NOMO-1 treated with DMSO at 0.1 percent for 48 hours (cell line): ENCODE measurements around the gene FBXW8.

Source experiments
- DNase-seq: peaks from one replicate; lab custom pipeline; 2025; ENCODE audit not compliant: unreplicated experiment; lab: John Stamatoyannopoulos, UW

Gene FBXW8

DNA sequence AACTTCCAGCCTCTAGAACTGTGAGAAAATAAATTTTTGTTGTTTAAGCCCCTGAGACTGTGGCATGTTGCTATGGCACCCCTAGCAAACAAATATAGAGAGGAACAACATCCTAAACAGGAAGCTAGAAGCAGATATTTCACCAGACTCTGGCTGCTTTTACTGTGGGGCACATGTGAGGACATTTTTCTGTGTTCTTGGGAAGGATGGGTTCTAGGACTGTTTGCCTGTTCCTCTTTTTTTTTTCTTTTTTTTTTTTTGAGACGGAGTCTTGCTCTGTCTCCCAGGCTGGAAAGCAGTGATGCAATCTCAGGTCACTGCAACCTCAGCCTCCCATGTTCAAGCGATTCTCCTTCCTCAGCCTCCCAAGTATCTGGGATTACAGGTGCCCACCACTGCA, 25.3 kb upstream of the FBXW8 start:
- DNase-seq: peak; percentile 80

GRCh38 chr12:116887244-116887643, 23.5 kb upstream of the FBXW8 start:
- DNase-seq: no peak

DNA sequence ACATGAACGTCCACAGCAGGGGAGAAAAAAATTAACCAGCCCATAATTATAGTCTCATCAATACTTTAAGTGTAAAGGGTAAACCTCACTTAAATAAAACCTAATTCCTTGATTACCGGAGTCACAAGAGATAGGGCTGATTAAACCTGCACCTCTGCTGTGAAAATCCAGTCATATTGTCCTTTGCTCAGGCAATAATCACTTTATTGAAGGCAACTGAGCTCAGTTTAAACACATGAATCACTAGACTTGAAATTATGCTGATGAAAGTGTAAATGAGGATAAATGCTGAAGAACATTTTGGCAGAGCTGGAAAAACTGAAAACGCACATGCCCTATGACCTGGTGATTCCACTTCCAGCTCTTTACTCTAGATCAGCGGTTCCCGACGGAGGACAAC, 22.9 kb upstream of the FBXW8 start:
- no peak for DNase-seq

DNA sequence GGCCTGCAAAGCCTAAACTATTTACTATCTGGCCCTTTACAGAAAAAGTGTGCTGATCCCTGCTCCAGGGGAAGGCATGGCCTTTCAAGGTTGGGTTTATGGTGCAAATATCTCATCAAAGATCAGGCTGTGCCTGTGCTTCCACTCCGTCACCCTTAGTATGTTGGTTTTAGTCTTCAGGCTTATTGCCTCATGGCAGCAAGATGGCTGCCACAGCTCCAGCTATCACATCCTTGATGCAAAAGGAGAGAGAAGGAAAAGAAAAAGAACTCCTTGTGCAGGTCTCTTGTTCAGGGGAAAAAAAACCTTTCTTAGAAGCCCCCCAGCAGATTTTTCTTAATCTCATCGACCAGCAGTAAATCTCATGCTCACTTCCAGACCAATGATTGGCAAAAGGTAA, 20.4 kb upstream of the FBXW8 start:
- DNase-seq: no peak

DNA sequence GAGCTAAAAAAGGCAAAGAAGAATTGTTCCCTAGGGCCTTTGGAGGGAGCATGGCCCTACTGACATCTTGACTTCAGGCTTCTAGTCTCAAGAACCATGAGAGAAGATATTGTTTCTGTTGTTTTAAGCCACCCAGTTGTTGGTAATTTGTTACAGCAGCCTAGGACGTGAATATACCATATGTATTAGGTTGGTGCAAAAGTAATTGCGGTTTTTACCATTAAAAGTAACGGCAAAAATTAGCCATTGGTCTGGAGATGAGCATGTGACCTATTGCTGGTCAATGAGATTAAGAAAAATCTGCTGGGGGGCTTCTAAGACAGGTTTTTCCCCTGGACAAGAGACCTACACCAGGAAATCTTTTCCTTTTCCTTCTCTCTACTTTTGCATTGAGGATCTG, 19.7 kb upstream of the FBXW8 start:
- no peak for DNase-seq

- DNase-seq: no peak
These were observed 18.2 kb upstream of the FBXW8 start for GRCh38 chr12:116892349-116893140.

DNA sequence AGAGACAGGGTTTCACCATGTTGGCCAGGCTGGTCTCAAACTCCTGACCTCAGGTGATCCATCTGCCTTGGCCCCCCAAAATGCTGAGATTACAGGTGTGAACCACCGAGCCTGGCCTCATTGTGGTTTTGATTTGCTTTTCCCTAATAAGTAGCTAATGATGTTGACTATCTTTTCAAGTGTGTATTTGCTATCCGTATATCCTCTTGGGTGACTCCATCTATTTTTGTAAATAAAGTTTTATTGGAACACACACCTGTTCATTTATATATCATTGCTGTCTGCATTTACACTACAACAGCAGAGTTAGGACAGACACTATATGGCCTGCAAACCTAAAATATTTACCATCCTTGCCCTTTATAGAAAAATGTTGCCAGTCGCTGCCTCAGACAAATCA, 15.8 kb upstream of the FBXW8 start:
- DNase-seq: no peak

DNA sequence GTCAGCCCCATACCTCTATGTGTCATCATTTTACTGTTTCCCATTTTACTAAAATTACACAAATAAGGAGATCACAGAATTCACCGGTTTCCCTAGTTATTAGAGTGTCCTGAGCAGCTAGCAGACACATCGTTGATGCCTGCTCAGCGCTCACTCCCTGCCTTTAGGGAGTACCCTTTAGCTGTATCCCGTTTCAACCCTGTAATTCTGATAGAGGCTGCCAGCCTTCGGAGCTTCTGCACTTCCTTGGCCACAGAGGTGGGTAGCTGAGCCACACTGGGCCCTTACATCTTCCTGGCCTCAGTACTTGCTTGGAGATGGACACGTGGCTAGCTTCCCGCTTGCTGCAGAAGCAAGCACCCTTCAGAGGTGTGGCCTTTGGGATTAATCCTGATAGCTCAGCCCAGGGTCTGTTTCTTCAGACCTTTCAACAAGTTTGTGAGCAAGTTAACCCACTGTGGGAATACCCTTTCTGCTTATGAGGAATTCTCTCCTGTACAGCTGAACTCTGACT, 14.3 kb upstream of the FBXW8 start:
- no peak for DNase-seq

DNA sequence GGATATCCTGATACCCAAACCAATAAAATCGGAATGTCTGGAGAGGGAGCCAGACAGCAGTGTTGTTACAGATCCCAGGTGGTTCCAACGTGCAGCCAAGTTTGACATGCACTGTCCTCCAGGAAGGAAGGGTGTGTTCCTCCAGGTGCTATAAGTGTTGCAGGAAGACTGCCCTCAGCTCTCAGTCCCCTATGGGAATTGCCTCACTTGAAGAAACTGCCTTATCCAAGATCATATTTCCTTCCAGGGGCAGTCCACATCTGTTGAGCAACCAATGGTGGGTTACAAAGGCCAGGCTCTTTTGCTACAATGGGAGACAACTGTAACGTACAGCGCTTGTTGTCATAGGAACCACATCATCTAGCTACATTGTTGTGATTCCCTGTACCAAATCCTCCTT, 13.3 kb upstream of the FBXW8 start:
- no peak for DNase-seq

DNA sequence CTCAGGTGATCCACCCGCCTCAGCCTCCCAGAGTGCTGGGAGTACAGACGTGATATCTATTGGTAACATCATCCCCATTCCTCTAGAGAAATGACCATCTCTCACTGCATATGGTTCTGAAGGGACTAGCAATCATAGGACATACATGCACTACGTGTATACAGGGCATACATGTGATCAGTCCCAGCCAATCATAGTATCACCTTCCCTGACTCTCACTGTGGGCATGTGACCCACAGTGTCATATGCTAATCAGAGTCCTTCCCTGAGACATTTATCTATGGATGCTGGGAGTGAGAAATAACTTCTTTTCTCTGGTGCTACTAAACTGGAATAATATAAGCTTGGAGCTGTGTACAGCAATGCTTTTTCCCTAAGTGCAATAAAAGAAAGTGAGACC, 12.1 kb upstream of the FBXW8 start:
- no peak for DNase-seq

DNA sequence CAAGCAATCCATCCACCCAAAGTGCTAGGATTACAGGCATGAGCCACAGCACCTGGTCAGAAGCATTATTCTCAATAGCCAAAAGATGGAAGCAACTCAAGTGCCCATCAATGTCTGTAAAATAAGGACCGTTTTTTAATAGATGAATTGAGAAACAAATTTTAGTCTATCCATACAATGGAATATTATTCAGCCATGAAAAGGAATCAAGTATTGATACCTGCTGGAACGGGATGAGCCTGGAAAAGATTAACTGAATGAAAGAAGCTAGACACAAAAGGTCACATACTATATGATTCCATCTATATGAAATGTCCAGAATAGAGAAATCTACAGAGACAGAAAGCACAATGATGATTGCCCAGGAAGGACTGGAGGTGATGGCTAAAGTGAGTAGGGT, 9.1 kb upstream of the FBXW8 start:
- no peak for DNase-seq

- DNase-seq: no peak
These were observed 6.9 kb upstream of the FBXW8 start for GRCh38 chr12:116903818-116904217.

DNA sequence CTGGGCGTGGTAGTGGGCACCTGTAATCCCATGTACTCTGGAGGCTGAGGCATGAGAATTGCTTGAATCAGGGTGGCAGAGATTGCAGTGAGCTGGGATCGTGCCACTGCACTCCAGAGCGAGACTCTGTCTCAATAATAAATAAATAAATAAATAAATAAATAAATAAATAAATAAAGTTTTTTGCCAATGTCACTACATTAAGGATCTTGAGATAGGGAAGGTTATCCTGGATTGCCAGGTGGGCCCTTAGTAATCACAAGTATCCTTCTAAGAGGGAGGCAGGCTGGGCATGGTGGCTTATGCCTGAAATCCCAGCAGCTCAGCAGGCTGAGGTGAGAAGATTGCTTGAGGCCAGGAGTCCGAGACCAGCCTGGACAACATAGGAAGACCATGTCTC, 4.5 kb upstream of the FBXW8 start:
- no peak for DNase-seq

GRCh38 chr12:116910280-116910644, 488 bp upstream of the FBXW8 start:
- no peak for DNase-seq

- DNase-seq: no peak
These were observed 4.6 kb downstream of the FBXW8 start for GRCh38 chr12:116915326-116915725.

DNA sequence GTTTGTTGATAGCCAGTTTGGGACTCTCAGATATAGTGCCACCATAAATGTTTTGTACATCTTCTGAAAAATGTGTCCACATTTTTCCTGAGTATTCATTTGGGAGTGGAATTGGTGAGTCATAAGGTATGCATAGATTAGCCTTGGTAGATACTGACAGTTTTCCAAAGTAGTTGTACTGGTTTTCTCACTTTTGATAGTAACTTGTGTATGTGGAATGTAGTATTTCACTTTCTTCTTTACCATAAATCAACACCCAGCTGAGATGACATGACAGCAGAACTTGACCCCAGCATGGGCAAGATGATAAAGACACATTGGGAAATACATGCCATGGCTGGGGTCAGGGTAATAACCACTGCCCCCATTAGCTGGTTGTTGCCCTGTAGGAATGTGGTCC, 5.4 kb downstream of the FBXW8 start:
- DNase-seq: no peak

- peak; percentile 75 for DNase-seq
These were observed 6.0 kb downstream of the FBXW8 start for GRCh38 chr12:116916714-116917114.

GRCh38 chr12:116918464-116918863, 7.7 kb downstream of the FBXW8 start:
- no peak for DNase-seq

DNA sequence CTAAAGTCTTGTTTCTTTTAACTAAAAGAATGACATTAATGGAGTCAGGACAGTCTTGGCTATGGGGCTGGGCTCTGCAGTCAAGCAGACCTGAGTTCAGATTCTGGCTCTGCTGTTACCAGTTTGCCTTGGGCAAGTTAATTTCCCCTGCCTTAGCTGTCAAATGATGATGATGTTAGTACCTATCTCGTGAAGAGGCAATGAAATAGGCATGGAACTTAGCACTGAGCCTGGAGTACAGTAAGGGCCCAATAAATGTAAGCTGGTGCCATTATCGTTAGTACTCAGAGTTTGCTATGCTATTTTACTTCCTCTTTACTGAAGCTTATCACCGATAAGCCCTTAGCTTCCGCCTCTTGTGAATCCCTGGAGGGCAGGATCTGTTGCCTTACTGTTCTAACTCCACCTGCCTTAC, 8.5 kb downstream of the FBXW8 start:
- peak; percentile 36 for DNase-seq

- no peak for DNase-seq
These were observed 9.1 kb downstream of the FBXW8 start for GRCh38 chr12:116919706-116920485.

GRCh38 chr12:116920939-116921338, 10.2 kb downstream of the FBXW8 start:
- DNase-seq: no peak

DNA sequence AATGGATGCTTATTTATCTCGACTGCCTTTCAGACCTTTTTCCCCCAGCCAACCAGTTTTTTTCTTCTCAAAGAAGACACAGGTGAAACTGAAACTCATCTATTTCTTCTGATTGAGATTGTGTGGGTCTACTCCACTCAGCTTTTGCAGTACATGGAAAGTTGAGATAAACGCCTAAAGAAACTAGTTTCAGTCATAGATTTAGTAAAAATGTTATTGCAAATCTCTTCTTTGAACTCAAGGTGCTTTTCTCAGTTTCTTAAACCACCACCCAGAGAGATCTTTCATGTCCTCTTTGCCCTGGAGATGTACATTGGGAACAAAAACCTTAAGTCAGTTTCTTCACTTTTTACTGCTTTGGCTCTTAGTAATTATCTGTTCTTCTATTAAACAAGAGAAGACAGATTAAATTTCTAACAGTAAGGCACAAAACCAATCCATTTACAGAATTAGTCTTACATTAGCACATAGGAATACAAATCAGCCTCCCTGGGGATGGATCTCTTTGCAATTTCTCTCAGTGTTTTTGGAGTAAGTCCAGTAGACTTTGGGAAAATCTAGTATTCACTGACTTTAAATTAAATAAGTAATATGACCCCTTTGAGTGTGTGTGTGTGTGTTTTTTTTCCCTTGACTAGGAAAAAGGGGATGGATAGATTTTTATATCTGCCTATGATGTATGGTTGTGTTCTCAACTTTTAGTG, 11.6 kb downstream of the FBXW8 start:
- DNase-seq: no peak
